Heart right ventricle (tissue), 16 donors: ENCODE data around the gene ABHD3. TPM values are rescaled to one million over a fixed set of nuclear protein-coding genes. Genes with fewer than 3 reads are reported as not detected.

Source experiments
- ATAC-seq, 8 donors: fragments of 200-7000 bp; cut with Tn5 transposase; one replicate each; pipeline ENCODE4 v1.9.1; 2020; ENCODE audit warnings: mild to moderate bottlenecking in 8 of 8, moderate library complexity in 8 of 8, moderate number of reproducible peaks in 1 of 8
- DNase-seq, 2 donors: peaks; one replicate each; pipeline ENCODE4 v3.0.0-alpha.2; 2020
- H3K27ac ChIP-seq, 10 donors: fragments of 200-600 bp; sonication (generic) in 2 of 10; one replicate each; pipeline versions ENCODE4 v1.5.0 to v1.8.0; 2020 to 2022; ENCODE audit warnings: mild to moderate bottlenecking in 3 of 10
- H3K27me3 ChIP-seq, 7 donors: fragments of 200-600 bp; one replicate each; pipeline ENCODE4 v1.8.0; 2021 to 2022; ENCODE audit warnings: mild to moderate bottlenecking in 2 of 7
- H3K36me3 ChIP-seq, 9 donors: fragments of 200-600 bp; sonication (generic) in 1 of 9; one replicate each; pipeline versions ENCODE4 v1.5.0 to v1.8.0; 2020 to 2022; ENCODE audit warnings: mild to moderate bottlenecking in 2 of 9
- H3K4me1 ChIP-seq, 9 donors: fragments of 200-600 bp; sonication (generic) in 1 of 9; one replicate each; pipeline versions ENCODE4 v1.5.0 to v1.8.0; 2020 to 2022; ENCODE audit warnings: mild to moderate bottlenecking in 4 of 9
- H3K4me3 ChIP-seq, 10 donors: fragments of 200-600 bp; sonication (generic) in 2 of 10; one replicate each; pipeline versions ENCODE4 v1.5.0 to v1.8.0; 2020 to 2022; ENCODE audit warnings: mild to moderate bottlenecking in 7 of 10, moderate library complexity in 2 of 10
- H3K9me3 ChIP-seq, 11 donors: fragments of 200-600 bp in 10 of 11; sonication (generic) in 2 of 11; one replicate each; pipeline versions ENCODE4 v1.5.0 to v1.8.0; 2013 to 2022; ENCODE audit warnings: mild to moderate bottlenecking in 2 of 11, control low read depth in 1 of 11, moderate library complexity in 1 of 11
- WGBS, 2 donors: extraction: QIAGEN DNeasy Blood & Tissue Kit; methylation state at CpG; one replicate each; pipeline ENCODE4 v1.1.7; 2013; ENCODE audit warnings: inconsistent platforms in 1 of 2; 5-methylcytosine and 5-hydroxymethylcytosine counted together
- intact Hi-C, 10 donors: fragments of 100-400 bp; cut with DNase I; formaldehyde crosslinking; loops; one replicate each; pipeline versions ENCODE4 v1.11.1 to v1.14.2; 2022
- polyA plus RNA-seq, 2 donors: library from polyadenylated mRNA; stranded (reverse); fragments of 200-250 nt; gene quantifications; one replicate each; pipeline ENCODE4 v1.2.3, GENCODE V29; 2013
- total RNA-seq, 10 donors: library from RNA; stranded (reverse); fragmentation: NEBNext Ultra II Directional in 3 of 10; extraction: Animal tissue kit (Norgen Biotek cat#: 25700) in 3 of 10; gene quantifications; one replicate each; pipeline versions ENCODE4 v1.2.1 to v1.2.4, GENCODE V29; 2021 to 2023
- TF ChIP-seq, protein P1 (sequence below), 9 donors: fragments of 200-600 bp; sonication (generic) in 2 of 9; IDR thresholded peaks; one replicate each; pipeline versions ENCODE4 v1.5.0 to v1.8.0; 2021 to 2022; ENCODE audit warnings: antibody characterized with exemption in 9 of 9, mild to moderate bottlenecking in 5 of 9, moderate library complexity in 1 of 9
- donor health status: Arrhythmogenic right ventricular cardiomyopathy.
- donor health status: ischemic (EF 13 %, LVEDD 7.1; RV severe dilation, severe dysfunction).
- donor health status: healthy with polysubstance abuse.
- donor health status: DM: no; HTN: yes; CAD: no.
- donor health status: DM: no; HTN: no; CAD: no.
- donor health status: ischemic (EF 25% LVEDD 6.9; RV normal size, moderate dysfunction).
- donor health status: ischemic (EF 25% LVEDD 5.7; RV mildly dilated, moderate dysfunction).
- donor health status: healthy.
- donor health status: DM: yes; HTN: yes; CAD: no.
- donor health status: Ischemic cardiomyopathy.
- donor health status: ischemic (EF 35%, LVEDD 5.7; RV mildly dilated, moderate dysfunction).
- donor health status: nonischemic (EF 11% LVEDD 7.7; RV severe dilation, severe dysfunction).
- donor health status: DM: yes; HTN: yes; CAD: no.
- donor health status: PGD.
- donor health status: ischemic (EF 29% LVEDD 5.4; RV normal size, mild dysfunction).
- donor health status: nonischemic (EF 23%, LVEDD 6.1; RV moderate dilation, normal function).

ABHD3 gene
- total and polyA plus RNA-seq, 12 donors = 2.2 to 28.2 (median 4.2) TPM

DNA sequence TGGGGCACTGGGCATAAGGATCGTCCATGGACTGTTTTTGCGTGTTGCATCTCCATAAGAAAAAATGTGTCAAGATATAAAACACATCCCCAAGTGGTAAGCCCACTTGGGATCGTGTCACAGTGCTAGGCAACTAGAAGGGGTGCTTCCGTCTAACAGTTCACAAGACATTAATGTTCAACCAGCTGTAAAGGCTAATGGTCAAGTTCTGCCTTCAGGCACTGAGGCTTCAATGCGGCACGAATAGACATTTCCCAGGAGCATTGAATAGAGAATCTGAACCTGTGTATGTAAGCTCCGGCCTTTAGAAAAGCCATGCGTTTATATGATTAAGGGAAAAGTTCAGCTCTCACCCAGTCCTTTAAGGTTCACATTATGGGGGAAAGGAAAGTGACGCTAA, 42.0 kb downstream of the ABHD3 start:
- WGBS, 2 donors = 94 to 99% methylated on average over 9 of the region's 9 CpGs
- Histone ChIP-seq H3K27ac (no peak overlapping the region), H3K9me3 (no peaks in the 10 kb centered on the region), H3K4me3 (no peak overlapping the region), H3K27me3 (no peaks in the 10 kb centered on the region), H3K4me1 (no peaks in the 10 kb centered on the region), H3K36me3 (peaks cover 0 to 40% (median 0%) of the 10 kb centered on the region in 9 donors)
- ATAC-seq (no peak), DNase-seq (no peak)
- TF ChIP-seq, protein P1, sequence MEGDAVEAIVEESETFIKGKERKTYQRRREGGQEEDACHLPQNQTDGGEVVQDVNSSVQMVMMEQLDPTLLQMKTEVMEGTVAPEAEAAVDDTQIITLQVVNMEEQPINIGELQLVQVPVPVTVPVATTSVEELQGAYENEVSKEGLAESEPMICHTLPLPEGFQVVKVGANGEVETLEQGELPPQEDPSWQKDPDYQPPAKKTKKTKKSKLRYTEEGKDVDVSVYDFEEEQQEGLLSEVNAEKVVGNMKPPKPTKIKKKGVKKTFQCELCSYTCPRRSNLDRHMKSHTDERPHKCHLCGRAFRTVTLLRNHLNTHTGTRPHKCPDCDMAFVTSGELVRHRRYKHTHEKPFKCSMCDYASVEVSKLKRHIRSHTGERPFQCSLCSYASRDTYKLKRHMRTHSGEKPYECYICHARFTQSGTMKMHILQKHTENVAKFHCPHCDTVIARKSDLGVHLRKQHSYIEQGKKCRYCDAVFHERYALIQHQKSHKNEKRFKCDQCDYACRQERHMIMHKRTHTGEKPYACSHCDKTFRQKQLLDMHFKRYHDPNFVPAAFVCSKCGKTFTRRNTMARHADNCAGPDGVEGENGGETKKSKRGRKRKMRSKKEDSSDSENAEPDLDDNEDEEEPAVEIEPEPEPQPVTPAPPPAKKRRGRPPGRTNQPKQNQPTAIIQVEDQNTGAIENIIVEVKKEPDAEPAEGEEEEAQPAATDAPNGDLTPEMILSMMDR (IDR thresholded peaks at IDR 0.05) = no peak
- intact Hi-C loops = no loop called here

DNA sequence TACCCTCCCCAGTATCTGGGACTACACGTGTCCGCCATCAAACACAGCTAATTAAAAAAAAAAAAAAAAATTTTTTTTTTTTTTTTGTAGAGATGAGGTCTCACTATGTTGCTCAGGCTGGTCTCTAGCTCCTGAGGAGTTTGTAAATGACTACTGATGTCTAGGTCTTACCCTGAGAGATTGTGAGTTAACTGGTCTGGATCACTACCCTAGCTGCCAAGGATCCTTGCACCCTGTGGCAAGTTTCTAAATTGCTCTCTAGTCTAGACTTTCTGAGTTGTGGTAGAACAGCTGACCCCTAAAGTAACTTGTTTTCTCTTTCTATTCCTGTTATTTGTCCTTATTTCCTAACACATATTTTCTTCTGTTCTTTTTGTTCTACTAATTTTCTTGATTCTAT, 44.5 kb downstream of the ABHD3 start:
- Histone ChIP-seq H3K27me3 (no peaks in the 10 kb centered on the region), H3K27ac (no peak overlapping the region), H3K4me1 (no peaks in the 10 kb centered on the region), H3K4me3 (no peak overlapping the region), H3K36me3 (peaks cover 0 to 65% (median 4%) of the 10 kb centered on the region in 9 donors), H3K9me3 (no peaks in the 10 kb centered on the region)
- TF ChIP-seq, protein P1 (IDR thresholded peaks at IDR 0.05) = no peak
- DNase-seq (no peak), ATAC-seq (no peak)
- intact Hi-C loops = no loop called here
- WGBS, 2 donors = 84 to 93% methylated on average over 2 of the region's 2 CpGs

DNA sequence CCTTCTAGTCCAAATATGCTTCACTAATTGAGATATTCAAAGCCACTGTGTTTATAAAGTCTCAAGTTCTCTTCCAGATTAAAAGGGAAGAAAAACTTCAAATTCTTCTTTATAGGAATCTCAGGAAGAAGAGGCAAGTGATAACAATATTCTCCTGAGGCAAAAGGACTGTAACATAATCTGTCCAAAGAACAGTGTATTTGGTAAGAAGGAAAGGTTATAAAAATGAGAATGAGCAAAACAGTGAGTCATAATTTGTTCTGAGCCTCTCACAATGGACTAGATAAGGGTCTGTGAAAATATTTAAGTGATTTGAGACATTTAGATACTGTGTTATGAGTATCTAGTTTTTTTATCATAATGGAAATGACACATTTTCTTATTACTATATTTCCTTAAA, 48.2 kb downstream of the ABHD3 start:
- no peaks in the 10 kb centered on the region for H3K4me1 ChIP-seq
- H3K27ac ChIP-seq = no peak overlapping the region
- intact Hi-C loops = no loop called here
- no peaks in the 10 kb centered on the region for H3K9me3 ChIP-seq
- H3K4me3 ChIP-seq = no peak overlapping the region
- no peaks in the 10 kb centered on the region for H3K27me3 ChIP-seq
- H3K36me3 ChIP-seq = peaks cover 0 to 72% (median 0%) of the 10 kb centered on the region in 9 donors
- TF ChIP-seq, protein P1 (IDR thresholded peaks at IDR 0.05) = no peak
- ATAC-seq = no peak
- DNase-seq = no peak

DNA sequence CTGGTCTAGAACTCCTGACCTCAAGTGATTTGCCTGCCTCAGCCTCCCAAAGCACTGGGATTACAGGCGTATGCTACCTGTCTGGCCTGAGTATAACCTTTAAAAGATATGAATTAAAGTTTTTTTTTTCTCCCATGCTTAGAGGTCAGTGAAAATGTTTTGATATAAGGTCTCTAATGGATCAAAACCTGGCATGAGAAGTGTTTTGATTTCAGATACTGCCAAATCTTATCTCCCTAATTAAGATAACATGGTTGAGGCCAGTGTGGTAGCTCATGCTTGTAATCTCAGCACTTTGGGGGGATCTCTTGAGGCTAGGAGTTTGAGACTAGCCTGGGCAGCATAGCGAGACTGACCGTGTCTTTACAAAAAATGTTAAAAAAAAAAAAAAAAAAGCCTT, 51.2 kb downstream of the ABHD3 start:
- Histone ChIP-seq H3K36me3 (peaks cover 0 to 77% (median 0%) of the 10 kb centered on the region in 9 donors), H3K27ac (no peak overlapping the region), H3K4me3 (no peak overlapping the region), H3K9me3 (no peaks in the 10 kb centered on the region), H3K4me1 (no peaks in the 10 kb centered on the region), H3K27me3 (no peaks in the 10 kb centered on the region)
- TF ChIP-seq, protein P1 (IDR thresholded peaks at IDR 0.05) = no peak
- no peak for DNase-seq
- ATAC-seq = no peak
- WGBS, 2 donors = 84 to 91% methylated on average over 3 of the region's 3 CpGs
- intact Hi-C loops = no loop called here
